HCT116 (cell line): Measurements from ENCODE around the gene MSH2. TPM values are rescaled to one million over a fixed set of nuclear protein-coding genes. Genes with fewer than 3 reads are reported as not detected.
A peak's percentile ranks its signal among the peaks of the same experiment; 100 is the strongest.

Source experiments
- ATAC-seq: fragments of 200-7000 bp; cut with Tn5 transposase; 2 replicates; pipeline ENCODE4 v1.9.1; 2020; ENCODE audit warnings: mild to moderate bottlenecking, moderate library complexity
- BruUV-seq: library from RNA; stranded (reverse); fragments of 400-500 nt; replicated peaks from 2 replicates; lab custom pipeline; 2021; lab: Mats Ljungman, UMichigan
- CTCF ChIA-PET: fragments of 300-600 bp; sonication (Branson Sonifier 250); formaldehyde crosslinking; loops from one replicate; lab custom pipeline; 2021; ENCODE audit warnings: antibody characterized with exemption; lab: Charles Lee
- POLR2A ChIA-PET: fragments of 300-600, 350-600 bp; sonication (Branson Sonifier 250); formaldehyde crosslinking; loops from one replicate; lab custom pipeline; 2021; ENCODE audit warnings: antibody characterized with exemption; lab: Charles Lee
- RAD21 ChIA-PET, 2 experiments: fragments of 300-600 bp; sonication (Branson Sonifier 250); formaldehyde crosslinking; loops; one replicate each; lab custom pipeline; 2023; ENCODE audit warnings: low total read pairs in 2 of 2; ENCODE audit not compliant: uncharacterized antibody in 2 of 2, unreplicated experiment in 2 of 2, low non-redundant PET in 1 of 2; lab: Charles Lee
- DNase-seq: peaks from one replicate; pipeline ENCODE4 v3.0.0-alpha.2; 2010; ENCODE audit warnings: low read depth, low spot score
- H2AFZ ChIP-seq: fragments of 200-600 bp; shearing (Covaris generic), sonication (generic); 2 replicates; pipeline ENCODE4 v1.6.1; 2017; ENCODE audit warnings: low read depth, mixed run types, mixed read lengths, antibody characterized with exemption, low read length; ENCODE audit not compliant: poor library complexity, severe bottlenecking
- H3K27ac ChIP-seq: 2 replicates; pipeline ENCODE4 v1.5.1; 2012; ENCODE audit warnings: low read depth, low read length
- H3K27me3 ChIP-seq: fragments of 200-600 bp; sonication (generic); 2 replicates; pipeline ENCODE4 v1.6.1; 2016; ENCODE audit warnings: mixed run types, low read length, mixed read lengths; ENCODE audit not compliant: insufficient read depth
- H3K36me3 ChIP-seq, 2 experiments: fragments of 200-500 bp in 1 of 2; fragments of 200-600 bp in 1 of 2; sonication (Bioruptor generic) in 1 of 2; sonication (generic) in 1 of 2; 2 replicates each; pipeline versions ENCODE4 v1.5.1 to v1.6.1; 2014 to 2016; ENCODE audit warnings: low read length in 2 of 2, inconsistent platforms in 1 of 2, mixed read lengths in 1 of 2, mixed run types in 1 of 2; ENCODE audit not compliant: insufficient read depth in 2 of 2, control insufficient read depth in 1 of 2
- H3K4me1 ChIP-seq, 2 experiments: fragments of 200-600 bp in 1 of 2; sonication (generic) in 1 of 2; 2 replicates each; pipeline versions ENCODE4 v1.5.1 to v1.6.1; 2012 to 2017; ENCODE audit warnings: low read length in 2 of 2, inconsistent platforms in 1 of 2, mild to moderate bottlenecking in 1 of 2, mixed read lengths in 1 of 2, mixed run types in 1 of 2, moderate library complexity in 1 of 2; ENCODE audit not compliant: insufficient read depth in 2 of 2, control insufficient read depth in 1 of 2
- H3K4me2 ChIP-seq: fragments of 200-600 bp; sonication (generic); 2 replicates; pipeline ENCODE4 v1.6.1; 2017; ENCODE audit warnings: mixed run types, low read length, mixed read lengths
- H3K4me3 ChIP-seq, 2 experiments: fragments of 200-600 bp in 1 of 2; sonication (generic) in 1 of 2; replicated peaks in 1 of 2; 2 replicates each; pipeline ENCODE4 v1.5.1; 2011 to 2016; ENCODE audit warnings: low read length in 2 of 2, control low read depth in 1 of 2, low read depth in 1 of 2, mild to moderate bottlenecking in 1 of 2, mixed read lengths in 1 of 2, mixed run types in 1 of 2
- H3K79me2 ChIP-seq: fragments of 200-600 bp; sonication (generic); 2 replicates; pipeline ENCODE4 v1.6.1; 2017; ENCODE audit warnings: mild to moderate bottlenecking, mixed run types, low read length, moderate library complexity, mixed read lengths; ENCODE audit not compliant: insufficient read depth
- H3K9ac ChIP-seq: fragments of 200-600 bp; sonication (generic); 2 replicates; pipeline ENCODE4 v1.6.1; 2016; ENCODE audit warnings: low read length, mixed read lengths
- H3K9me2 ChIP-seq: fragments of 200-600 bp; sonication (generic), shearing (Covaris generic); 2 replicates; pipeline ENCODE4 v1.6.1; 2017; ENCODE audit warnings: mixed run types, mild to moderate bottlenecking, moderate library complexity; ENCODE audit not compliant: insufficient read depth
- H3K9me3 ChIP-seq, 2 experiments: fragments of 200-500 bp in 1 of 2; fragments of 200-600 bp in 1 of 2; sonication (Bioruptor generic) in 1 of 2; sonication (generic) in 1 of 2; 2 replicates each; pipeline ENCODE4 v1.6.1; 2014 to 2017; ENCODE audit warnings: low read length in 2 of 2, mixed read lengths in 2 of 2, inconsistent platforms in 1 of 2, low read depth in 1 of 2, mild to moderate bottlenecking in 1 of 2, mixed run types in 1 of 2, moderate library complexity in 1 of 2; ENCODE audit not compliant: control insufficient read depth in 1 of 2, insufficient read depth in 1 of 2
- H4K20me1 ChIP-seq: fragments of 200-600 bp; sonication (generic), shearing (Covaris generic); 2 replicates; pipeline ENCODE4 v1.6.1; 2017; ENCODE audit warnings: mixed run types, mild to moderate bottlenecking, moderate library complexity; ENCODE audit not compliant: insufficient read depth
- EZH2 ChIP-seq: fragments of 200-600 bp; sonication (generic); IDR thresholded peaks from 2 replicates; pipeline ENCODE4 v1.6.1; 2017; ENCODE audit warnings: antibody characterized with exemption, mixed run types
- FOSL1 ChIP-seq: IDR thresholded peaks from 2 replicates; pipeline ENCODE4 v1.6.1; 2012; ENCODE audit warnings: low read depth
- JUND ChIP-seq: IDR thresholded peaks from 2 replicates; pipeline ENCODE4 v1.6.1; 2012
- POLR2A ChIP-seq: IDR thresholded peaks from 2 replicates; pipeline ENCODE4 v1.7.0; 2011; ENCODE audit warnings: borderline replicate concordance; ENCODE audit not compliant: insufficient read depth, insufficient read length; ENCODE audit errors: extremely low read depth
- POLR2AphosphoS5 ChIP-seq: IDR thresholded peaks from 2 replicates; pipeline ENCODE4 v1.6.1; 2011; ENCODE audit warnings: mild to moderate bottlenecking, low read depth, low read length, moderate library complexity
- SP1 ChIP-seq: IDR thresholded peaks from 2 replicates; pipeline ENCODE4 v1.6.1; 2012; ENCODE audit warnings: low read depth
- SRF ChIP-seq: IDR thresholded peaks from 2 replicates; pipeline ENCODE4 v1.6.1; 2012; ENCODE audit warnings: low read depth
- intact Hi-C: fragments of 100-400 bp; cut with micrococcal nuclease; formaldehyde crosslinking; loops from 2 replicates; pipeline ENCODE4 v1.10.0; 2022
- total RNA-seq: library from RNA; stranded (reverse); gene quantifications from one replicate; pipeline ENCODE4 v1.2.1, GENCODE V29; 2021; ENCODE audit not compliant: unreplicated experiment
- TF ChIP-seq, protein P1 (sequence below), 3 experiments: fragments of 200-600 bp in 1 of 3; sonication (generic) in 1 of 3; IDR thresholded peaks in 2 of 3; conservative IDR thresholded peaks in 1 of 3; 2 replicates each; pipeline ENCODE4 v1.5.1; 2012 to 2017; ENCODE audit warnings: low read depth in 2 of 3, low read length in 2 of 3, antibody characterized with exemption in 1 of 3, borderline replicate concordance in 1 of 3, control low read depth in 1 of 3, mild to moderate bottlenecking in 1 of 3, mixed read lengths in 1 of 3, mixed run types in 1 of 3, moderate library complexity in 1 of 3; ENCODE audit not compliant: insufficient read depth in 1 of 3
- TF ChIP-seq, protein P2 (sequence below): IDR thresholded peaks from 2 replicates; pipeline ENCODE4 v1.6.1; 2012

MSH2 gene
- total RNA-seq, 1 experiment from 2014 or later: 54.9 TPM

- TF ChIP-seq, protein P1, sequence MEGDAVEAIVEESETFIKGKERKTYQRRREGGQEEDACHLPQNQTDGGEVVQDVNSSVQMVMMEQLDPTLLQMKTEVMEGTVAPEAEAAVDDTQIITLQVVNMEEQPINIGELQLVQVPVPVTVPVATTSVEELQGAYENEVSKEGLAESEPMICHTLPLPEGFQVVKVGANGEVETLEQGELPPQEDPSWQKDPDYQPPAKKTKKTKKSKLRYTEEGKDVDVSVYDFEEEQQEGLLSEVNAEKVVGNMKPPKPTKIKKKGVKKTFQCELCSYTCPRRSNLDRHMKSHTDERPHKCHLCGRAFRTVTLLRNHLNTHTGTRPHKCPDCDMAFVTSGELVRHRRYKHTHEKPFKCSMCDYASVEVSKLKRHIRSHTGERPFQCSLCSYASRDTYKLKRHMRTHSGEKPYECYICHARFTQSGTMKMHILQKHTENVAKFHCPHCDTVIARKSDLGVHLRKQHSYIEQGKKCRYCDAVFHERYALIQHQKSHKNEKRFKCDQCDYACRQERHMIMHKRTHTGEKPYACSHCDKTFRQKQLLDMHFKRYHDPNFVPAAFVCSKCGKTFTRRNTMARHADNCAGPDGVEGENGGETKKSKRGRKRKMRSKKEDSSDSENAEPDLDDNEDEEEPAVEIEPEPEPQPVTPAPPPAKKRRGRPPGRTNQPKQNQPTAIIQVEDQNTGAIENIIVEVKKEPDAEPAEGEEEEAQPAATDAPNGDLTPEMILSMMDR (IDR thresholded peaks at IDR 0.05 in 2 of 3, conservative IDR thresholded peaks at IDR 0.05 in 1 of 3; ENCODE audit: borderline replicate concordance in 1 of 3, insufficient read depth in 1 of 3, low read depth in 2 of 3, low read length in 2 of 3): no peak
- TF ChIP-seq EZH2: no peak
- TF ChIP-seq, protein P2, sequence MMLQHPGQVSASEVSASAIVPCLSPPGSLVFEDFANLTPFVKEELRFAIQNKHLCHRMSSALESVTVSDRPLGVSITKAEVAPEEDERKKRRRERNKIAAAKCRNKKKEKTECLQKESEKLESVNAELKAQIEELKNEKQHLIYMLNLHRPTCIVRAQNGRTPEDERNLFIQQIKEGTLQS: no peak
- TF ChIP-seq FOSL1: no peak
- TF ChIP-seq SRF: no peak
These were observed 48.1 kb upstream of the MSH2 start (continued) for GRCh38 chr2:47354848-47355204.

GRCh38 chr2:47357483-47357882 is 45.5 kb upstream of the MSH2 start:
- ChIA-PET RAD21 (interaction anchor here in 1 of 2 experiments (1.2 kb wide), 1 partner anchor 17 kb away, joined by 3 read pairs; no protein-coding TSS in a partner anchor), CTCF (interaction anchor here (0.7 kb wide), 1 partner anchor 10 kb away, joined by 3 read pairs; no protein-coding TSS in a partner anchor), POLR2A (no interaction called here)
- Histone ChIP-seq H3K27ac (peak overlapping the region; percentile 72), H2AFZ (peak overlapping the region; percentile 3), H3K27me3 (no peaks in the 10 kb centered on the region), H3K9ac (0 out of 2 replicates have a peak overlapping the region, but pooled peaks have one; percentile 24), H3K36me3 (no peaks in the 10 kb centered on the region), H4K20me1 (no peaks in the 10 kb centered on the region), H3K4me3 (peak overlapping the region in 1 of 2 experiments; percentile 10; a peak in 1 of 4 replicates), H3K79me2 (no peaks in the 10 kb centered on the region), H3K9me2 (no peaks in the 10 kb centered on the region), H3K4me1 (peaks cover 44 to 65% of the 10 kb centered on the region in 2 experiments), H3K9me3 (no peaks in the 10 kb centered on the region), H3K4me2 (peak overlapping the region; percentile 66)
- intact Hi-C loops: no loop called here
- TF ChIP-seq POLR2AphosphoS5 (peak; percentile 24; the same call in 1 of the 2 replicates), POLR2A (no peak), SP1 (peak; percentile 41; the same call in 1 of the 2 replicates), JUND (no peak)
- TF ChIP-seq, protein P1 (IDR thresholded peaks at IDR 0.05 in 2 of 3, conservative IDR thresholded peaks at IDR 0.05 in 1 of 3; ENCODE audit: borderline replicate concordance in 1 of 3, insufficient read depth in 1 of 3, low read depth in 2 of 3, low read length in 2 of 3): no peak
- DNase-seq (no peak), ATAC-seq (no peak)
- no TSS peak for BruUV-seq
